NCI-H128 (cell line): ENCODE results near the gene SMG6.

Experiments used
- DNase-seq: peaks from one replicate; lab custom pipeline; 2025; ENCODE audit not compliant: unreplicated experiment; lab: John Stamatoyannopoulos, UW

The SMG6 gene

GRCh38 chr17:2110436-2110835, 193.1 kb downstream of the SMG6 start:
- DNase-seq = no peak

DNA sequence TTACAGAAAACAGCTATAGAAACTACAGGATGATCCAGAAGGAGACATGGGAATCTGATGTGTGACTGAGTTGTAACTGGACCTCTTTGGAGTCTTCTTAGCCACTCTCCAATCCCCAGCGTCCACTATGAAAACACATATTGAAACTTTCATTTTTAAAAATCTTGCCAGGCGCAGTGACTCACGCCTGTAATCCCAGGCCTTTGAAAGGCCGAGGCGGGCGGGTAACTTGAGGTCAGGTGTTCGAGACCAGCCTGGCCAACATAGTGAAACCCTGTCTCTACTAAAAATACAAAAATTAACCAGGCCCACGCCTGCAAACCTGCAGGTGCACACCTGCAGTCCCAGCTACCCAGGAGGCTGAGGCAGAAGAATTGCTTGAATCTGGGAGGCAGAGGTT, 195.4 kb downstream of the SMG6 start:
- DNase-seq = no peak

GRCh38 chr17:2107506-2107905, 196.1 kb downstream of the SMG6 start:
- DNase-seq = no peak

DNA sequence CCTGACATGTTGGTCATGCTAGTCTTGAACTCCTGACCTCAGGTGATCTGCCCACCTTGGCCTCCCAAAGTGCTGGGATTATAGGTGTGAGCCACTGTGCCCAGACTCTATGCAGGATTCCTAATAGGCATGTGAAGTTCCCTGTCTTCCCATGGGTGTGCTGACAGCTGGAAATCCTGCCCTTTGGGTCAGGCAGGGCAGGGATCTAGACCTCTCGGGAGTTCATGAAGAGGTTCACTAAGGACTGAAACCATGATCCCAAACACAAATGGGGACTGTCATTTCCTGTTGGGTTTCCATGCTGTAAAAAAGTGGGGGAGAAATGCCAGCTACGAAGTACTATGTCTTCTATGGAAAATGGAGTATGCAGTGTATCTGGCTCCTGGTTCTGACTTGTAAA, 196.5 kb downstream of the SMG6 start:
- no peak for DNase-seq

DNA sequence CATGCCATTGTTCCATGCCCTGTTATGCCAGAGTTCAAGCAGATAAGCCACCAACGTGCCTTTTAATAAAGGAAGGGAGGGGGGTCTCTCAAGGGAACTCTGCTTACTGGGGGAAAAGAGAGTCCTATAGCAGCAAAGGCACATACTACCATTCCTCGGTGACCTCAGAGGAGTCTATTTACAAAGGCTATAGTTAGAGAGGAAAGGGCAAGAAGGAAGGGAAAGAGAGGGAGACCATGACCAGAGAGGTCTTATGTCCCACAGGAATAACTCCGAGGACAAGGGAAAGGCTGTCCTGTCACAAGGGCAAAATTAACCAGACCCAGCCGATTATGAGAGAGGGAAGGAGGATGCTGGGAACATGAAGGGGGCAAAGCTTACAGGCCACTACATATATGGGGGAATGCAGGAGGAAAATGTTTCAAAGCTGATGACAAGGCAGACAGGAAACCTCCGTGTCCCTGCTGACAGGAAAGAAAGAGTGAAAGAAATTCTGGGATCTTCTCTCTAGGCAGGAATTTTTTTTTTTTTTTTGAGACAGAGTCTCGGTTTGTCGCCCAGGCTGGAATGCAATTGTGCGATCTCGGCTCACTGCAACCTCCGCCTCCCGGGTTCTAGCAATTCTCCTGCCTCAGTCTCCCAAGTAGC, 197.2 kb downstream of the SMG6 start:
- DNase-seq = no peak

GRCh38 chr17:2105663-2106062, 197.9 kb downstream of the SMG6 start:
- no peak for DNase-seq

- no peak for DNase-seq
Observed at GRCh38 chr17:2102931-2103809, 200.4 kb downstream of the SMG6 start.

DNA sequence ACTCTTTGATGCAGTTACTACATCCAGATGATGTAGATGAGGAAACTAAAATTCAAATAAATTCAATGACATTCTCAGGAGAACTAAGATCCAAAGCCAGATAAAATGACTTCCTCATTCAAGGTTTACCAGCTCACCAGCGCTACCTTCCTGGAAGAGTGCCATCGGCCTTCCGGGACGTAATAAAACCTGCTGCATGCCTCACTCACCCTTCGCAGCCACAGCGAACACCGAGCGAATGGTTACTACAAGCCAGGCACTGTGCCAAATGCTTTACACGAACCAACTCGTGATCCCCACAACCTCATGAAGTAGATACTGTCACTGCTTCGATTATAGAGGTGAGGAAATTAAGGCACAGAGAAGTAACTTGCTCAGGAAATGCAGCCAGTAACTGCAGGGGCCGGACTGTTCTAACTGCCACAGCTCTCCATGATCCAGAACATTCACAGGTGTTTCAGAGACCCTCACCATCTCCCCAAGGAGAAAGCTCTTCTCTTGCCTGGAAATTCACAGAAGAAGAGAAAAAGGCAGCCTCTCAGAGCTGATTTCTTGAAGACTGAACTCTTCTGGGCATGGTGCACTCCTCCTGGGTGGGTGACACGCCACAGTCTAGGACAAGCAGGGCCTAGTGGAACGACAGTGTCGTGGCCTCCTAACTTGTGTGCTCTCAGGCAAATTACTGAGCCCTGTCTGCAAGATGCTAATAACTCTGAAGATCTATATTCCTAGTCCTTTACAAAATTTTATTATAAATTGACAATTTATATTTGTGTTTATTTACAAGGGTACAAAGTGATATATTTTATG, 201.9 kb downstream of the SMG6 start:
- no peak for DNase-seq

DNA sequence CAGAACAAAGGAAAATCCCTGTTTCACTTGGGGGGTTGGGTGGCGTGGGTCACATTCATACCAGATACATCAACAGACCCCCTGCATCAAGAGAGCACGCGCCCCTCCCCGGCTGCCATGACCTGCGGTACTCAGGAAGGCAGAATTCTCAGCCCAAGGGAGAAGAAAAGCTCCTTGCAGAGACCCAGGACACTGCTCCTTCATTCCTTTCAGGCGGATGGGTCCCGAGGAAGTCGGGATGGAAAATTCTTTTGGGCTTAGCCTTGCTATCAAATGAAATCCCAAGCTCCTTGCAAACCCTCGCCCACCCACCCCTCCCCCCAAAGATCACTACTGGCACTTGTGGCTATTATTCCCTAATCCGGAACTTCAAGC, 208.1 kb downstream of the SMG6 start:
- DNase-seq = no peak

DNA sequence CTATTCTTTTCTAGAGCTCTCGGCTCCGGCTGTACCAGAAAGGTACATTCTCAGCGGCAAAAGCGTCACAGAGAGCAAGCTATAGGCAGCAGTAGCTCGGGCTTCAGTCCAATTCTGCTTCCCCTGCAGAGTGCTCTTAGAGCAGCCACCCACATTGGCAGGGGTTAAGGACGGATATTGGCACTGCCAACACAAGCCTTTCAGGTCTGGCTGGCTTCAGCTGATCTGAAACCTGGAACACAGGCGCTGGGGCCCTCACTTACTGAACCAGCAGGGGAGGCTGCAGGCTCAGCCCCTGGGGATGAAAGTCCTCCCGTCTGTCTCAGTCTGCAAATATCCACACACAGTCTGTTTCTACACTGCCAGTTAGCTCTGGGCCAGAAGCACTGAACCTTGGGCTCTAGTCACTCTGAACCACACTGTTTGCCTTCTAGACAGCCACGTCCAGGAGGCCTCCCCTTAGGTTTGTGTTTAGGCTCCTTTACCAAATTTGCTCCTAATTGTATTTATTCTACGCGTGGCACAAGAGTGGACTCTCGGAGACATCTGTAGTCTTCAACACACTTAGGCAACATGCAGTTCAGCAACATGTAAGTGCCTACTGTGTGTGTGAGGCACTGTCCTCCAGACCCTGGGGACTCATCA, 208.6 kb downstream of the SMG6 start:
- DNase-seq = no peak

DNA sequence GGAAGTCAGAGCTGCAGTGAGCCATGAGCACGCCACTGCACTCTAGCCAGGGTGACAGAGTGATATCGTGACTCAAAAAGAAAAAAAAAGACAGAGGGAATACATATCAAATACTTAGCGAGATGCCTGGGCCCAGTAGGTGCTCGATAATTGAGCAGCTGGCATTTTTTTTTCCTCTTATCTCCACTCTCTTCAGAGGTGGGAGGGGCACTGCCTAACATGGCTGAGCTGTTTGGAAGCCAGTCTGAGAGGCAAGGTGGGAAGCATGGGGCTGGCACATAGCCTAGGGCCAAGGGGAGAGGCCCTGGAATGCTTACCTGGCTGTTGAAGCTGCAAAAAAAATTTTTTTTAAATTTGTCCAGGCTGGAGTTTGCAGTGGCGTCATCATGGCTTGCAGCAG, 210.2 kb downstream of the SMG6 start:
- no peak for DNase-seq

GRCh38 chr17:2092253-2092652, 211.3 kb downstream of the SMG6 start:
- no peak for DNase-seq

GRCh38 chr17:2090804-2091534, 212.6 kb downstream of the SMG6 start:
- DNase-seq = no peak

DNA sequence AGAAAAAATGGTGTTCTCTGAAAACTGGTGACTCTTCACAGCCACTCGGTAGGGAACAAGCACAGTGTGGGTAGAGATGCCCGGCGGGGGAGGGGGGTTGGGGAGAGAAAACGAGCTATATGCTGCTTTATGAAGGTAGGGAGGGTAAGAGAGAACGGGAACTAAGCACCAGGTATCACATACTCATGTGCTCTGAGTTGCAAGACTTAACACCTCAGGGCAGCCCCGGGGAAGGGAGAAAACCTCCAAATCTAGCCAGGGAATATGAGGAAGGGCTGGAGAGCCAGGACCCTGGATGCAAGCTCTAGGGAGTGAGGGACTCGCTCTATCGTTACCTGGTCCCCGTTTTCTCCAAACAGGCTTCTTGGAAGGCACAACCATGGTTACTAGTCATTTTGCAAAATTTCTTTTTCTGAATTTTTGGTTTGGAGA, 213.4 kb downstream of the SMG6 start:
- no peak for DNase-seq

- no peak for DNase-seq
Observed at GRCh38 chr17:2089021-2089422, 214.6 kb downstream of the SMG6 start.

GRCh38 chr17:2087597-2088211, 215.9 kb downstream of the SMG6 start:
- DNase-seq = no peak

DNA sequence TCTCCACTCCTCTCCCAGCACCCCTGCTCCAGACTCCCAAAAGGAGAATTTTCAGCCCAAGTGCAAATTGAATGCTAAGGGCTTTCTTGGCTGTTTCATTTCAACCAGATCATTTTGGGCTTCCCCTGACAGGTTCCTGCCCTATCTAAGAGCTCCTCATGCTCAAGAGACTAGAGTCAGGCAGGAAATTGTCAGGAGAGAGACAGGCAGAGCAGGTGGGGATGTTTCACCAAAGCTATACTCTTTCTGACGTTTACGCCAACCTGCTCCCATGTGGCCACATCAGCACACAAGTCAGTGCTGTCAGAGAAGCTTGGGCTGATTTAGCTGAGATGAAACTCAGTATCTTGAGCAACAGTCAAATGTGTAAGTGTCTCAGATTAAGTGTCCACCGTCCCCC, 217.3 kb downstream of the SMG6 start:
- DNase-seq = no peak

- DNase-seq = no peak
Observed at GRCh38 chr17:2085648-2085949, 218.0 kb downstream of the SMG6 start.

- no peak for DNase-seq
Observed at GRCh38 chr17:2084766-2085647, 218.6 kb downstream of the SMG6 start.
